GM12892 (cell line): Measurements from ENCODE around the gene F2RL3.

Experiments
- POLR2AphosphoS5 ChIP-seq: IDR thresholded peaks from 2 replicates; pipeline ENCODE4 v1.6.1; 2011; ENCODE audit warnings: low read depth, low read length, control low read depth
- TAF1 ChIP-seq: IDR thresholded peaks from 2 replicates; pipeline ENCODE4 v1.6.1; 2011; ENCODE audit warnings: low read depth, mild to moderate bottlenecking, control low read depth, low read length, borderline replicate concordance

DNA sequence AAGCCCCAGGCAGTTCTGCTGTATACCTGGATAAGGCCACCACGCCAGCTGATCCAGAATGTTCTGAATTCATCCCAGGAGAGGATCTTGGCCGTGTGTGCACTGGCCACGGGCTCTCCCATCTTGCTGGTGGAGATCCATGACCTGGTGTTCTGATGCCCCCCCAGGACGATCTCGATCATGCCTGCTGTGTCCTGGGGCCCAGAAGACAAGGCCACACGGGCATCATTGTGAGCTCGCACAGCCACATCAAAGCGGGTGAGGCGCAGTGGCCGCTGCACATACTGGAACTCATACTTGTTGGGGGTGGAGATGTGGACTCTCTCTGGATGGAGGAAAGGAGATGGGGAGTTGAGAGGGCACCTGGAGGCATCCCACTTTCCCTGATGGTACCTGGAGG, 40.1 kb downstream of the F2RL3 start:
- TF ChIP-seq POLR2AphosphoS5 (no peak), TAF1 (no peak)
